ENCODE measurements around the gene SLC2A4.

SLC2A4 gene

DNA sequence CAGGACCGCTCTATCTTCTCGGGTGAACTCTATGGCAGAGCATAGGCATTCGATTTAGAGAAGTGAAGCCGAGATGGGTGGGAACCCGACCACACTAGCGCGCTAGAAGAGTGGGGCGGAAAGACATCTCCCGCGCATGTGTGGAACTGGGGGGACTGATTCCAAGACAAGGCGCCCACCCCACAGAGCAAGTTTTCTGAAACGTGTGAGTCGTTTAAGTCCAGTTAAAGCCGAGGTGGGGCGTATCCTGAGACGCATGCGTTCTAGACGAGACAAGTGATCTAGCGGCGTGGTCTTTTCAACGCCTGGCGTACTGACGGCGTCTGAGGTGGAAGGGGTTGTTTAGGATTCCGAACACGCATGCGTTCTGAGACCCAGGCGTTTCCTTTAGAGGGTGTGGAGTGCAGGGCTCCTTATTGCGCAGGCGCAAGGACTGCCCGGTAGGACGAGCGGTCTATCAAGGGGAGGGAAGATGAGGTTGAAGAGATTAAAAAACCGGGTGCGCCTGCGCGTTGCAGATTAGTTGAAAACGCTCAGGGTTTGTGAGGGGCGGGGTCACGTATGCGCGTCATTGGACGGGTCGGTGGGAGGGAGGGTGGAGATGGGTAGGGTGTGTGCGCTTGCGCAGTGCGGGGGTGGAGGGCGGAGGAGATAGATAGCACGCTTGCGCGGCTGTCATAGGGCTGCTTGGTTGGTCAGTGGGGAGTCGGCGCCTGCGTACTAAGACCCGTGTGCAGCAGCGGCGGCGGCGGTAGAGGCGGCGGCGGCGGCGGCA lies 25.6 kb downstream of the SLC2A4 start, which contains the start of gene EIF5A:
Gene EIF5A (plus strand): TSS at position 718 of the 775 bp plus-strand sequence. CDS start 2,008 bp downstream, outside the sequence.
- peak; percentile 100 for DNase-seq (ENCODE audit: low spot score)

DNA sequence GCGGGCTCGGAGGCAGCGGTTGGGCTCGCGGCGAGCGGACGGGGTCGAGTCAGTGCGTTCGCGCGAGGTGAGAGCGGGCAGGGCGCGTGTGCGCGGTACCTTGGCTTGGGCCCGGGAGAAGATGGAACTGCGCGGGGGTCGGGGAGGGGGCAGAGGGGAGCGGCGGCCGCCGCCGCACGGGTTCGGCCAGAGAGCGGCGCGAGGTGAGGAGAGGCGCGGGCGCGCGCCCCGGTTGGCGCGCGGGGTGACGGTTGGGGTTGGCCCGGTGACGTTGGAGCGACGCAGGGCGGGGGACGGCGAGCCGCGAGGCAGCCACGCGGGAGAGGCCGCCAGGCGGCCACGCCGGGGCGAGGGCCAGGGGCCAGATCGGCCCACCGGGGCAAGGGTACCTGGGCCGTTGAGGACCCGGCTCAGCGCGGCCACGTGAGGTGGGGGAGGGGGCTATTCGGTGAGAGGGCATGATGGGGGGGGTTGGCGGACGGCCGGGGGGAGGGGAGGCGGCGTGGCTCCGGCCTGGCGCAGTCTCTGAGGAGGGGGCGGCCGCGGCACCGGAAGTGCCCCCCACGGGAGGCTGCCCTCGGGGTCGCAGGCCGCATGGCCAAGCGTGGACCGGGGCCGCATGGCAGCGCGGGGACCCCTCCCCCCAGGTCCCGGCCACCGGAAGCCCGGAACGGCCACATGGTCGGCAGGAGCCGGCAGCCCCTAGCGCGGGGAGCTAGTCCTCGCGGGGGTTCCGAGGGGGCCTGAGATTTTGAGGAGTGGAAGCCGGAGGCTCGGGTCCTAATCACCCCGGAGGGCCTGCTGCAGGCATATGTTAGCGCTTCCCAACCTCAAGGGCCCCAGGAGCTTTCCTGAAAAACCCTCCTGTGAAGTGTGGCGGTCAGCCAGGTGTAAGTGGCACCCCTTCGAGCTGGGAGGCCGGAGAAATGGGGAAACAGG lies 26.4 kb downstream of the SLC2A4 start:
- DNase-seq (ENCODE audit: low spot score), result no peak

DNA sequence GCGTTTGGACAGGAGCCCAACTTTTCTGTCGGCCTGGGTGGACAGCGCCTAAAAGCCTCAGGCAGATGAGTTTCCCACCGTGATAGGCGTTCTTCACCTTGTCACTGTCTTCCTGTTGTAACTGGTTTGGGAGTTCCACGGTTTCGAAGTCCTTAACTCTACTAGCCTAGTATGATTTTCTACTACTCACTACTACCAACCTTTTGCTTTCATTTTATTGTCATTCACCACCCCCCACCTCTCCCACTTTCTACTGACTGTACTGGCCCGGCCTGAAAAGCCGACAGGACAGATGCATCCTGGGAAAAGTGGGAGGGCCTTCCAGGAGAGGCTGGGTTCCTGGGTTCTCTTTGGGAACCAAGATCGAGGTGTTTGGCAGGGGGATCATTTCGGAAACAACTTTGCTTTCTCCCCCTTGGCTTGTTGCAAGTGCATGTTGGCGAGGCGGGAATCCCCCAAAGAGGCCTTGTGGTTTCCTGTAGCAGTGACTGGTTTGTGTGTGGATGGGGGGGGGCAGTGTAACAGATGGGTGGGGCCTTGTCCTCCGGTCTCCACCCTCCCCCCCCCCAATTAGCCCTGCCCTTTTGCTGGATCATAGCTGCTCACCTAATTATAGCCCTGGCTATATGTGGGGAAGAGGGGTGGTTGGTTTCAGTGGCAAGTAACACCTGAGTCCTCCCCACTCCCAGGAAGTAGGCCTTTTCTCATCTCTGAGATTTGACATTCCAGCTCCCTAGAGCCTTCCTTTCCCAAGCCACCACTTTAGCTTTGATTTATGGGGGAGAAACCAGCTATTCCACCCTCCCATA lies 27.3 kb downstream of the SLC2A4 start:
- peak; percentile 79 for DNase-seq (ENCODE audit: low spot score)

DNA sequence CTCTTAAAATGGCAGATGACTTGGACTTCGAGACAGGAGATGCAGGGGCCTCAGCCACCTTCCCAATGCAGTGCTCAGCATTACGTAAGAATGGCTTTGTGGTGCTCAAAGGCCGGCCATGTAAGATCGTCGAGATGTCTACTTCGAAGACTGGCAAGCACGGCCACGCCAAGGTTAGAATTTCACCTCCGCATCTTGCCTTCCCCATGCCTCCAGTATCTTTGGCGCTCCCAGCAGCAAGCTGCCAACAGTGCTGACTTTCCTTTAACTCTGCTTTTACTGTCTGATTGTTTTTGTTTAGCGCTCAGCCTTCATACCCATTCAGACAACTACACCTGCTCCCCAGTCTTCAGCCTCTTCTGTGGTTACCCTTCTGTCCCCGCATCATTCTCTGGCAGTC lies 28.1 kb downstream of the SLC2A4 start:
- no peak for DNase-seq (ENCODE audit: low spot score)

DNA sequence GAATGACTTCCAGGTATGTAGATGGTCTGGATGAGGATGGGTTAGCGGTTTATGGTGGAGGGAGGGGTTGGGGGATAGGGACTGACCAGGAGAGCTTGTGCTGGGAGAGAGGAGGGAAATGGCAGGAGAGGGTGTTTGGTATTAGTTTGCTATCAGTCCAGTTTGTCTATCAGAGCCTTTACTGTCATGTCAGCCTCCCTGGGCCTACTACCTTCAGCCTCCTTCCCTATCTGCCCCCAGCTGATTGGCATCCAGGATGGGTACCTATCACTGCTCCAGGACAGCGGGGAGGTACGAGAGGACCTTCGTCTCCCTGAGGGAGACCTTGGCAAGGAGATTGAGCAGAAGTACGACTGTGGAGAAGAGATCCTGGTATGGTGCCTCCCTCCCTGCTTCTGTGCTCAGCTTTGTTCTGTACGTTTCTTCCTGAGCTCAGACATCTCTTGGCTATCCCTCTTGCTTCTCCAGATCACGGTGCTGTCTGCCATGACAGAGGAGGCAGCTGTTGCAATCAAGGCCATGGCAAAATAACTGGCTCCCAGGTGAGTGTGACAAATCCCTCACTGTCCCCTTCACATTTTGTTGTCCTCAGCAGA lies 29.7 kb downstream of the SLC2A4 start:
- no peak for DNase-seq (ENCODE audit: low spot score)

DNA sequence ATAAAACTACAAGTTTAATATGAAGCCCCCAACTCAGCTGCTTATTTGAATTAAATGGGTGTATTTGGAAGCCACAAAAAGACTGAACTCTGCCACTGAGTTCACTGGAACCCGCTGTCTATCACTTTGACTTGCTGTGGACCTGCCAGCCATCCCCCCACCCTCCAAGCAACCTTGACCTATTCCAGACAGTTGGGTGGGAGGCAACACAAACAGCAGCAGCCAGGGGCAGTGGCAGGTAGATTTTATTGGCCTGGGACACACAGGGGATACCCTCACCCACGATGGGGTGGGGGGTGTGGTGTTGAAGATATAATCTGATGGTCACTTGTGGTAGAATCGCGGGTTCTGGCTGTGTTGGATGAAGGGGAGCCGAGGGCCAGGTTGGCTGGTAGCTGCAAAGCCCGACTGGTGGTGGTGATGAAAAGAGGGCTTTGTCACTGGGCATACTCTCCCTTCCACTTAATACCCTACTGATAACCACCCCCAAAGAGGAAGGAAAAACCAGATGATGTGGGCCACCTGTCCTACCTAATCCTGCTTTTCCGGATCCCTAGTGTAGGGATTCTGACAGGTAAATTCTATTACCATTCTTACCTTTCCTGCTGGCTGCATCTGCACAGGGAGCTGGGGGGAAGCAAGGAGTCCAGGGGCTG lies 31.0 kb downstream of the SLC2A4 start:
- DNase-seq (ENCODE audit: low spot score), result no peak

GRCh38 chr17:7313088-7313889 lies 31.8 kb downstream of the SLC2A4 start:
- no peak for DNase-seq (ENCODE audit: low spot score)

- no peak for DNase-seq (ENCODE audit: low spot score)
Observed at GRCh38 chr17:7313890-7314718, 32.6 kb downstream of the SLC2A4 start.

- peak; percentile 97 for DNase-seq (ENCODE audit: low spot score)
Observed at GRCh38 chr17:7314719-7315569, 33.4 kb downstream of the SLC2A4 start, which contains the start of gene GPS2. TSS of gene GPS2 (minus strand) at chr17:7315360. CDS start at chr17:7315052, 308 bp downstream.

- no peak for DNase-seq (ENCODE audit: low spot score)
Observed at GRCh38 chr17:7315570-7316235, 34.2 kb downstream of the SLC2A4 start.

DNA sequence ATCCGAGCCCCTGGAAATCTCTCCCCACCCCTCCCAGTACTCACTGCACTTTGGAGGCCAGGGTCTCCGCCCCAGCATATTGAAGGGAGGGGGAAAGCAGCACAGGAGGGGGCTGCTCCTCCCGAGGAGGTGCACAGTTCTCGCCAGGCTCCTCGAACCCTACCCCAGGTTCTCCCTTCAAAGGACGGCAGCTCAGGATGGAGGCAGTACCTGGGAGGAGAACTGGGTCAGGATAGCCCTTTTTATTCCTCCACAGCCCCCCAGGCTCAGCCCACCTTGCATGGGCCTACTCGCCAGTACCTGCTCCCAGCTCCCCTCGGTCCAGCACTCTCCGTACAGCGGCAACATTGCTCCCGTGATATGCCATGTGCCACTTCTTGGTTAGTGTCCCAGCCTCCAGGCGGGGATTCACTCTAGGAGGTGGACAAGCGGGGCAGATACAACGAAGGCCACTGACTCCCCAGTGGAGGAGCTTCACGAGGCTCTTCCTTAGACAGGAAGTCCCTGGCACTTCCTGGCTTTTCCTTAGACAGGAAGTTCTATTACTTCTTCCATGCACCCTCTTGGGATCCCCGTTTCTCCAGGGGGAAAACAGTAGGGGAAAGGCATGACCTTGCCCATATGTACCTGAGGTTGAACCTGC lies 35.8 kb downstream of the SLC2A4 start:
- DNase-seq (ENCODE audit: low spot score), result no peak

DNA sequence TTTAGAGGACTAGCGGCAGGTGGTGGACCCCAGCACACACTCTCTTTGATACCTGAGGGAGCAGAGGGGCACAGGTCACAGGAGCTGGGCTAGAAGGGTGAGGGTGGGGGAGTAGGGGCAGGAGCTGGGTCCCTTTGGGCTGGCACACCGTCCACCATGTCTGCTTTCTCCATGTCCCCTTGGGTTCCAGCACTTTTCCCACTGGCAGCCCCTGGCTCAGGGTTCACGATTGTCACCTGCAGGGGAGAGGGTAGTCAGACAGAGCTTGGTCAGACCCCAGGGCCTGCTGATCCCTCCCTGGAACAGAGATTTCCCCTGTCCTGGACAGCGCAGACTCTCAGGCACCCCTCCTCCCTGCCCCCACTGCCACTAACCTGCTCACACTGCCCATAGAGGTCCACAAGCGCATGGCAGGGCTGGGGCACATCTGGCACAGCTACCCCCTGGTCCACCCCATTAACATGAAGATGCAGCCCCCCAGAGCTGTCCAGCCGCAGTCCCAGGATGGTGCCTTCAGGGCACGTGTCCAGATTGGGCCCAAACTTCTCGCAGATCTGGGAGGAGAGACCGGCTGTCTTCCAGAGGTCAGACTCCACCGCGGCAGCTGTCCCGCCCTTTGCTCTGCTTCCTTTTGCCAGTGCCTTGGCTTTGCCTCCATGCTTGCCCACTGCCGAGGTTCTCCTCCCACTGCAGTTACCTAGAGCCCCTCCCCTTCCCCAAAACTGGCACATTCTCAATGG lies 36.8 kb downstream of the SLC2A4 start:
- no peak for DNase-seq (ENCODE audit: low spot score)

DNA sequence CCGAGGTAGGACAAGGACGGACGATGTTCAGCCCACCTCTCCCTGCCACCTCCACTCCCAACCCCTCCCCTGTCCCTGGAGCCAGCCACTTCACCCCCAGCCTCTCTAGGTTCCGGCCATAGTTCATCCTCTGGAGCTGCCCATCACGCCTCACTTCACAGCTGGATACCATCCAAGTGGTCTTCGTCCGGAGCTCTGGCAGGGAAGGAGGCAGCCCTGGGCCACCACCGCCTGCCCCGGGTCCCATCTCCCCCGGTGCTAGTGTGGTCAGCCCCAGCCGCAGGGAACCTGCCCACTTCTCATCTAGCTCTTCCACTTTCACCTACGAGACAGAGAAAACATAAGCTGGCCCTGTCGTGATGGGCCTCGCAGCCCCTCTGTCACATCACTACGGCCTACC lies 39.9 kb downstream of the SLC2A4 start:
- DNase-seq (ENCODE audit: low spot score), result no peak

DNA sequence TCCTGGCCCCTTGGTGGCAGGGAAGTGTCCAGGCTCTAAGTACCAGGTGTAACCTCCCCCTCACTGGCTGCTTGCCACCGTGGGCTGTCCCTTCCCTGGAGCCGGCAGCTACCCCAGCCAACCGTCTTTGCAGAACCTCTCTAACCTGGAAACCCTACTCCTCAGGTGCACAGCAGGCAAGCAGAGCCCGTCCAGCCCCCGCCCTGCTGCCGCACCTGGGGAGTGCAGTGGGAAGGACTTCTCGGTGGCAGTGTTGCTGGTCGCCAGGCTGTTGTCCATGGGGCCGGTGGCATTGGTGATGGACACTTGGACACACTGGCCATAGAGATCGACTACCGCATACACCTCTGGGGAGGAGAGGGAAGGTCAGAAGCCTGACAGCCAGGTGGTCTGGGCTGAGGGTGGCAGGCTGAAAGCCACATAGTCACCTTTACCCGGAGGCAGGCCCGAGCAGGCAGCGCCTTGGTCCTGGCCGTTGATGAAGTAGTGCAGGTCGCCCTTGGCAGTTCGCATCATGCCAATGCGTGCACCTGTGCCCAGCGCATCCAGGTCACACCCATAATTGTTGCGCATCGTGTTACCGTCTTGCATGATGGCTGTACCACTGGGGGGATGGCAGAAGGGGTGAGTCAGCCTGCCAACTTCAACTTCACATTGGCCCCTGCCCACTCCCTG lies 41.1 kb downstream of the SLC2A4 start:
- no peak for DNase-seq (ENCODE audit: low spot score)

DNA sequence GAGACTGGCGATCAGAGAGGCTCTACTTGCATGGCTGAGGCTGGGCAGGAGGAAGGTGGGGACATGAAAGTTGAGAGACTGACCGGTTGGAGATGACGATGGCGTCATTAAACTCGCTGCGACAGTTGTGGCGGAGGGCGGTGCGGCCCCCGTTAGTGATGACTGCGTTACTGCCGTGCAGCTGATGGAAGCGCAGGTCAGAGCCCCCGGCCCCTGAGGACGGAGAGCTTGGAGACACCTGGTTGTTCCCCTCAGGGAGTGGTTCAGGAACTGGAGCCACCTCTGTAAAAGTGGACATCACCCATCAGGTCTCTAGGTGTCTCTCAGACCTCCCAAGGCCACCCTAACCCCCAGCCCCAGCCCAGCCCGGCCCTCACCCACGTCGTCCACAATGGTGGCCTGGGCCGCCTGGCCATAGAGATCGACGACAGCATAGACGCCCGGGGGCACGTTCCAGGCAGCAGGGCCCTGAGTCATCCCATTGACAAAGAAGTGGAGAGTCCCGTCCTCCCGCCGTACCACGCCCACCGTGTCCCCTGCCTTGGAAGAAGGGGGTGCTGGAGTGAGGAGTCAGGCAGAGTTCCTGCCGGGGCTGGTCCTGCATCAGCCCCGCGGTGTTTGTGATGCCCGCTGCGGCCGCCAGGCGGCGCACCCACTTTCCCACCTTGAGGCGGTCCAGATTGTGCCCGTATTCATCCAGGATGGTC lies 42.4 kb downstream of the SLC2A4 start:
- DNase-seq (ENCODE audit: low spot score), result no peak

All from left forelimb (tissue), 1 donor.